CD1c-positive myeloid dendritic cell (primary cell): ENCODE data around the gene SLC25A11.

Experiments used
- DNase-seq: peaks from one replicate; pipeline ENCODE4 v3.0.0-alpha.2; 2016; ENCODE audit errors: extremely low spot score

Gene SLC25A11

GRCh38 chr17:4895657-4896331 lies 44.1 kb downstream of the SLC25A11 start:
- peak; percentile 59 for DNase-seq

- DNase-seq, result no peak
Observed at GRCh38 chr17:4895121-4895520, 44.7 kb downstream of the SLC25A11 start.

- DNase-seq, result no peak
Observed at GRCh38 chr17:4893721-4894560, 45.9 kb downstream of the SLC25A11 start.

GRCh38 chr17:4893272-4893671 lies 46.6 kb downstream of the SLC25A11 start:
- DNase-seq, result no peak

- DNase-seq, result no peak
Observed at GRCh38 chr17:4892499-4893221, 47.2 kb downstream of the SLC25A11 start.

GRCh38 chr17:4891411-4892410 lies 48.1 kb downstream of the SLC25A11 start:
- DNase-seq, result no peak

GRCh38 chr17:4887581-4887980 lies 52.3 kb downstream of the SLC25A11 start:
- DNase-seq, result no peak
